WI38 (cell line): ENCODE results near the gene MAML3.

Source experiments
- H3K4me3 ChIP-seq: 2 replicates; pipeline ENCODE4 v1.5.1; 2011; ENCODE audit warnings: low read depth, mild to moderate bottlenecking, control low read depth, low read length
- TF ChIP-seq, protein P1 (sequence below): IDR thresholded peaks from 2 replicates; pipeline ENCODE4 v1.5.1; 2012; ENCODE audit warnings: low read depth, mild to moderate bottlenecking, control low read depth, low read length

The MAML3 gene

DNA sequence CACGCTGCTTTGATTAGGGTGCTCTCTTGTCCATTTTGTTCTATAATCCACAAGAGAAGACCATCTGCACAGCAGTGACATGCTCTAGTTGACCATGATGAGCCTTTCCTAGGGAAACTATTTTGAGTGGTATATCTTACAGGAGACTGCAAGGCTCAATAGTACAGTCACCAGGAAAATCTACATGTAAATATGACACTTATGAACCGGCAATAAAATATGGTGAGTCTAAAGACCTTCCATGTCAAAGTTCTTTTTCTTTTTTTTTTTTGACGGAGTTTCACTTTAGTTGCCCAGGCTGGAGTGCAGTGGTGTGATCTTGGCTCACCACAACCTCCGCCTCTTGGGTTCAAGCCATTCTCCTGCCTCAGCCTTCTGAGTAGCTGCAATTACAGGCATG, 384.6 kb downstream of the MAML3 start:
- no peak overlapping the region for H3K4me3 ChIP-seq
- TF ChIP-seq, protein P1, sequence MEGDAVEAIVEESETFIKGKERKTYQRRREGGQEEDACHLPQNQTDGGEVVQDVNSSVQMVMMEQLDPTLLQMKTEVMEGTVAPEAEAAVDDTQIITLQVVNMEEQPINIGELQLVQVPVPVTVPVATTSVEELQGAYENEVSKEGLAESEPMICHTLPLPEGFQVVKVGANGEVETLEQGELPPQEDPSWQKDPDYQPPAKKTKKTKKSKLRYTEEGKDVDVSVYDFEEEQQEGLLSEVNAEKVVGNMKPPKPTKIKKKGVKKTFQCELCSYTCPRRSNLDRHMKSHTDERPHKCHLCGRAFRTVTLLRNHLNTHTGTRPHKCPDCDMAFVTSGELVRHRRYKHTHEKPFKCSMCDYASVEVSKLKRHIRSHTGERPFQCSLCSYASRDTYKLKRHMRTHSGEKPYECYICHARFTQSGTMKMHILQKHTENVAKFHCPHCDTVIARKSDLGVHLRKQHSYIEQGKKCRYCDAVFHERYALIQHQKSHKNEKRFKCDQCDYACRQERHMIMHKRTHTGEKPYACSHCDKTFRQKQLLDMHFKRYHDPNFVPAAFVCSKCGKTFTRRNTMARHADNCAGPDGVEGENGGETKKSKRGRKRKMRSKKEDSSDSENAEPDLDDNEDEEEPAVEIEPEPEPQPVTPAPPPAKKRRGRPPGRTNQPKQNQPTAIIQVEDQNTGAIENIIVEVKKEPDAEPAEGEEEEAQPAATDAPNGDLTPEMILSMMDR = no peak

DNA sequence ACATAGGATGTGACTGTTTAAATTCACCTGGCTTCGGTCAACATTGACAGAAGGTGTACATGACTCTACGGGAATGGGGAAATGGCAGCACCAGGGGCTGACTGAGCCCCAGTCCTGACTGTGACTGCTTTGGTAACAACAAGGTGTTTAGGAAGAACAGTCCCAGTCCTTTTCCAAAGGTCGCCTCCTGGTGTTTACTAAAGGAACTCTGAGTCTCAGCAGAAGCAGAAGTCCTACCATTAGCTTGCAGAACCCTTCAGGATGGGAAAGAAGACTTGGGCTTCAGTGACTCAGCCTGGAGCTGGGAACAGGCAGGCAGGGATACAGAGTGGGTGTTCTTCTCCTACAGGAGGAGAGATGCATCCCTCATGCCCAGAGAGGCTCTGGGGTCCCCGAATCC, 385.1 kb downstream of the MAML3 start:
- H3K4me3 ChIP-seq = no peak overlapping the region
- TF ChIP-seq, protein P1 = no peak

DNA sequence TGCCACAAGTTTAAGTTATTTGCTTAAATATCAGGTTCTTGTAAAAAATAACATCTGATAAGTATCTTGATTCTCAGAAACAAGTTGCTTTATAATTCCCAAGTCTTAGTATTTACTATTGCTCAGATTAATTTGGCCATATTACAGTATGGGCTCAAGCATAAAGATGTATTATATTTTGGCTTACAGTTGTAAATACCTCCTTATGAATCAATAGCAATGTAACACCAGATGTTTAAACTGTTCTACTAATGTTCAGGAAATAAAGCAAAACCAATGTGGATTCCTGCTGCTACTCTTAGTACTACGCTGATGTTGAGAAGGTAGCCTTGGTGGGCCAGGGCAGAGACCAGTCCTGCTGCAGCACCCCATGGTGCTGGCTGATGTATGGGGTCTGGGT, 385.6 kb downstream of the MAML3 start:
- TF ChIP-seq, protein P1 = no peak
- H3K4me3 ChIP-seq = no peak overlapping the region

DNA sequence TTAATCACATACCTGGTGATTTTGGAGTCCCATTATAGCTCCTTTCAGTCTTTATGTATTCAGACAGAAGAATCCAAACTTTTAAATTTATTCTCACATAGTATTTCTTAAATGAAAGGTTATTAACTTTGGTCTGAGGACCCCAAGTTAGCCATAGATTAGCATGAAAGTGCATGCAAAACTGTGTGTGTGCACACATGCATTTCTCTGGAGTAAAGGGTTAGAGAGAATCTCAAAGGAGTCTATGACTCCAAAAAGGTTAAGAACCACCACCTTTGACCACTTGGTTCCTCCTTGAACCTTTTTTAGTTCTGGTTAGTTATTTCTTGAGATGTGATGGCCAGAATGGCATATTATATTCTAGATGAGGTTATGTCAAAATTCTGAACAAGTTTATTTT, 386.4 kb downstream of the MAML3 start:
- TF ChIP-seq, protein P1 = no peak
- no peak overlapping the region for H3K4me3 ChIP-seq

DNA sequence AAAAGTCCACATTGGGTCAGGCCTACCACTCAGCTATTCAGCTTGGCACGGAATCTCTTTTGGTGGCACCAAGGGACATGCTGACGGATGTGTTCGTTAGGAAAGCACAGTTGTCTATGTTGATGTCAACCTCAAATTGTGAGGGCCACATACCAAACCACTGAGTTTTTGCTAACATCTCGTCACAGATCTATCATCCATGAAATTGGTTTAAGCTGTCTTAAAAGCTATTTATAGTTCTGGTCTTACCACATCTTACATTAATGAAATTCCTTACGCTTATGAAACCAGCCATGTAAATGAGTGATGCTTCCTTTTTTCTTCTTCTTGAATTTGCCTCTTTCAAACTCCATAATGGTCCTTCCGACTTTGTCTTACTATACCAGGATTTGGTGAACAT, 386.8 kb downstream of the MAML3 start:
- TF ChIP-seq, protein P1 = no peak

DNA sequence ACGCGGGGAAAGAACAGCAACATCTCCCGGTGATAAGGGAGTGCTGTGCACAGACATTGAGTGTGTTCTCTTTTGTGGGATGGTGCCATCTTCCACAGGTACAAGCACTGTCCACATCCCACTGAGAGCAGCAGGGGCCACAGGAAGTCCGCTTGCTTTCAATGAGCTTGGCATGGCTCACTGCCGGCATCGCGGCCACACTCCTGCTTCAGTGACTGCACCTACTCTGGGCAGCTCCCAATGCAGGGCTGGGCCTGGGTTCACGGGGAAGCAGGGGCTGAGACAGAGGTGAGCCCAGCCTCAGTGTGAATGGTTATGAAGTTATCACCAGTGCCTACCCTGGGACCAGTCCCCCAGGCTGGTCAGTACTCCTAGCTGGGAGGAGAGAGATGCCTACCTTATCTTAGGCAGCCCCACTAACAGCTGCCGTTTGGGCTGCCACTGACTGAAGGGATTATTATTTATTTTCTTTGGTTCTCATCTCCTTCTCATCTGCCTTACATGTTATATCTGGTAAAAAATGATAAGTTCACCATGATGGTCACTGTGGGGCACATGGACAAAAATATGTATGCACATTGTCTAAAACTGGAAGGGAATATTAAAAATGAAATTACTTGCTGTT, 389.2 kb downstream of the MAML3 start:
- no peak overlapping the region for H3K4me3 ChIP-seq
- TF ChIP-seq, protein P1 = no peak

More for the DNA sequence above, 386.8 kb downstream of the MAML3 start:
- H3K4me3 ChIP-seq = no peak overlapping the region

DNA sequence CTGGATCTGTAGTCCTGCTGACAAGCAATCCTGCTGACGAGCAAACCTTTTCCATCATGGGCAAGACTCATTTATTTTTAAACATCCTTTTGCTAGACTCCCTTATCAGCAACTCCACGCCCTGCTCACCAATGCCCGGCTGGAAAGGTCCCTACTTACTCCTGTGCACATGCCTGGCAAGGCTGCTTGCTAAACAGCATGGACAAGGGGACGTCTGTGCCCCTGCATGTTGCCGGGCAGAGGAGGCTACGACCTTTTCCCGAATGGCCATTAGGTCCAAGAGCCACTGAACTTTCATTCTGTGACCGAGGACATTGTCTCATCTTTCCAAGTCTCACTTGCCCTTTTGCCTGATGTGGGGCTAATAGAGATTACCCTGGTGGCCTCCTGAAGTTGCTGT, 389.8 kb downstream of the MAML3 start:
- no peak overlapping the region for H3K4me3 ChIP-seq
- TF ChIP-seq, protein P1 = no peak
